ENCODE measurements around the gene PPM1N. TPM values are rescaled to one million over a fixed set of nuclear protein-coding genes. Genes with fewer than 3 reads are reported as not detected.

PPM1N gene
- total RNA-seq, 1 experiment from 2014 or later: 1.2 TPM

DNA sequence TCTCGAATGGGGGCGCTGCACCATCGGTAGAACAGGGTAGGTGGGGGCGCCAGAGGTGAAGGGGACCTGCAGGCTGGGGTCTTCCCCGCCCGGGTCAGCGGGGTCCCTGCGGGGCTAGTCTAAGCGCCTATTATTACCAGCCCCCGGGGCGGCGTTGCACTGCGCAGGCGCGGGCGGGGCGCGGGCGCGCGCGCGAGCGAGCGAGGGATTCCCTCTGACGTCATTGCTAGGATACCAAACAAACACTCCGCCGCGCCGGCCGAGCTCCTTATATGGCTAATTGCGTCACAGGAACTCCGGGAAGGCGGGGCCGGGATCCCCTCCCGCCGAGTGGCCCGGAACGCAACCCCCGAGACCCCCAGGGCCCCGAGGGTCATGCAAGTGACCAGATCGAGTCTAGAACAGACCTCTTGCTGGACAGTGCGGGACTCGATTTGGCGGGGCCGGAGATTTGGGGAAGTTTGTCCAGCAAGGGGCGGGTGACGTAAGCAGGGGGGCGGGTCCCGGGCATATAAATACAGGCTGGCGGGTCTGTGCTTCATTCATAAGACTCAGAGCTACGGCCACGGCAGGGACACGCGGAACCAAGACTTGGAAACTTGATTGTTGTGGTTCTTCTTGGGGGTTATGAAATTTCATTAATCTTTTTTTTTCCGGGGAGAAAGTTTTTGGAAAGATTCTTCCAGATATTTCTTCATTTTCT, 30.6 kb upstream of the PPM1N start, which contains the start of gene FOSB:
TSS of gene FOSB (plus strand) at position 541 of the 703 bp plus-strand sequence. CDS start 591 bp downstream, outside the sequence.
- H3K4me3 Mint-ChIP-seq (ENCODE audit: unreplicated experiment): peak within 1 kb of the TSS; percentile 92
- peak within 1 kb of the TSS; percentile 98 for H3K27ac Mint-ChIP-seq (ENCODE audit: unreplicated experiment)
- H3K36me3 Mint-ChIP-seq (ENCODE audit: insufficient read depth, unreplicated experiment): peaks cover 36% of the 10 kb centered on the region
- H3K4me1 Mint-ChIP-seq (ENCODE audit: low read depth, unreplicated experiment): peaks cover 2% of the 10 kb centered on the region
- Histone ChIP-seq H3K27me3 (replicated peaks; ENCODE audit: control insufficient read depth, insufficient read depth, low read length) (no peaks in the 10 kb centered on the region), H3K4me3 (ENCODE audit: low read depth, low read length) (peak within 1 kb of the TSS; percentile 74), H3K4me1 (peaks cover 9% of the 10 kb centered on the region; the same call in 1 of the 2 replicates), H3K9me3 (no peaks in the 10 kb centered on the region), H3K36me3 (ENCODE audit: control insufficient read depth, insufficient read depth, low read length) (no peaks in the 10 kb centered on the region)
- DNase-seq: peak; percentile 96 to 97
- intact Hi-C loops (cut with micrococcal nuclease; ENCODE audit: unreplicated experiment): no loop called here
- H3K9me3 Mint-ChIP-seq (ENCODE audit: unreplicated experiment): no peaks in the 10 kb centered on the region
- ChIA-PET POLR2A (interaction anchor here (0.5 to 4.4 kb wide), 17 partner anchors 9 to 1789 kb away, joined by 3 to 38 read pairs (median 5); partner anchors contain the start of genes CCDC9, FBXO46, QPCTL and SIX5), CTCF (interaction anchor here (0.6 to 6.3 kb wide), 8 partner anchors 8 to 77 kb away, joined by 3 to 116 read pairs (median 14); no protein-coding TSS in a partner anchor)
- no TSS peak for BruUV-seq (replicated peaks)
- TF ChIP-seq, protein P1, sequence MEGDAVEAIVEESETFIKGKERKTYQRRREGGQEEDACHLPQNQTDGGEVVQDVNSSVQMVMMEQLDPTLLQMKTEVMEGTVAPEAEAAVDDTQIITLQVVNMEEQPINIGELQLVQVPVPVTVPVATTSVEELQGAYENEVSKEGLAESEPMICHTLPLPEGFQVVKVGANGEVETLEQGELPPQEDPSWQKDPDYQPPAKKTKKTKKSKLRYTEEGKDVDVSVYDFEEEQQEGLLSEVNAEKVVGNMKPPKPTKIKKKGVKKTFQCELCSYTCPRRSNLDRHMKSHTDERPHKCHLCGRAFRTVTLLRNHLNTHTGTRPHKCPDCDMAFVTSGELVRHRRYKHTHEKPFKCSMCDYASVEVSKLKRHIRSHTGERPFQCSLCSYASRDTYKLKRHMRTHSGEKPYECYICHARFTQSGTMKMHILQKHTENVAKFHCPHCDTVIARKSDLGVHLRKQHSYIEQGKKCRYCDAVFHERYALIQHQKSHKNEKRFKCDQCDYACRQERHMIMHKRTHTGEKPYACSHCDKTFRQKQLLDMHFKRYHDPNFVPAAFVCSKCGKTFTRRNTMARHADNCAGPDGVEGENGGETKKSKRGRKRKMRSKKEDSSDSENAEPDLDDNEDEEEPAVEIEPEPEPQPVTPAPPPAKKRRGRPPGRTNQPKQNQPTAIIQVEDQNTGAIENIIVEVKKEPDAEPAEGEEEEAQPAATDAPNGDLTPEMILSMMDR (IDR thresholded peaks at IDR 0.05; ENCODE audit: insufficient read depth in 1 of 2, low read depth in 1 of 2, low read length in 1 of 2, severe bottlenecking in 1 of 2, unreplicated experiment in 1 of 2): no peak
- H3K27me3 Mint-ChIP-seq (ENCODE audit: insufficient read depth, unreplicated experiment): no peaks in the 10 kb centered on the region

DNA sequence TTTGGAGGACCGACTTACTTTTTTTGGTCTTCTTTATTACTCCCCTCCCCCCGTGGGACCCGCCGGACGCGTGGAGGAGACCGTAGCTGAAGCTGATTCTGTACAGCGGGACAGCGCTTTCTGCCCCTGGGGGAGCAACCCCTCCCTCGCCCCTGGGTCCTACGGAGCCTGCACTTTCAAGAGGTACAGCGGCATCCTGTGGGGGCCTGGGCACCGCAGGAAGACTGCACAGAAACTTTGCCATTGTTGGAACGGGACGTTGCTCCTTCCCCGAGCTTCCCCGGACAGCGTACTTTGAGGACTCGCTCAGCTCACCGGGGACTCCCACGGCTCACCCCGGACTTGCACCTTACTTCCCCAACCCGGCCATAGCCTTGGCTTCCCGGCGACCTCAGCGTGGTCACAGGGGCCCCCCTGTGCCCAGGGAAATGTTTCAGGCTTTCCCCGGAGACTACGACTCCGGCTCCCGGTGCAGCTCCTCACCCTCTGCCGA, 30.0 kb upstream of the PPM1N start:
- Histone ChIP-seq H3K36me3 (ENCODE audit: control insufficient read depth, insufficient read depth, low read length) (no peaks in the 10 kb centered on the region), H3K9me3 (no peaks in the 10 kb centered on the region), H3K4me3 (ENCODE audit: low read depth, low read length) (peak overlapping the region; percentile 74), H3K27me3 (replicated peaks; ENCODE audit: control insufficient read depth, insufficient read depth, low read length) (no peaks in the 10 kb centered on the region), H3K4me1 (peaks cover 9% of the 10 kb centered on the region; the same call in 1 of the 2 replicates)
- H3K4me1 Mint-ChIP-seq (ENCODE audit: low read depth, unreplicated experiment): peaks cover 6% of the 10 kb centered on the region
- ChIA-PET CTCF (interaction anchor here (0.8 to 6.3 kb wide), 6 partner anchors 7 to 28 kb away, joined by 4 to 116 read pairs (median 22); no protein-coding TSS in a partner anchor), POLR2A (interaction anchor here (0.5 to 4.4 kb wide), 14 partner anchors 10 to 1788 kb away, joined by 3 to 38 read pairs (median 5); partner anchors contain the start of genes CCDC9, FBXO46, QPCTL and SIX5)
- BruUV-seq (replicated peaks): TSS peak; percentile 83
- DNase-seq: peak in 1 of 2 experiments; percentile 59
- H3K27ac Mint-ChIP-seq (ENCODE audit: unreplicated experiment): peak overlapping the region; percentile 98
- H3K4me3 Mint-ChIP-seq (ENCODE audit: unreplicated experiment): peak overlapping the region; percentile 92
- TF ChIP-seq, protein P1 (IDR thresholded peaks at IDR 0.05; ENCODE audit: insufficient read depth in 1 of 2, low read depth in 1 of 2, low read length in 1 of 2, severe bottlenecking in 1 of 2, unreplicated experiment in 1 of 2): peak in 1 of 2 experiments; percentile 10
- H3K27me3 Mint-ChIP-seq (ENCODE audit: insufficient read depth, unreplicated experiment): no peaks in the 10 kb centered on the region
- intact Hi-C loops (cut with micrococcal nuclease; ENCODE audit: unreplicated experiment): no loop called here
- no peaks in the 10 kb centered on the region for H3K9me3 Mint-ChIP-seq (ENCODE audit: unreplicated experiment)
- H3K36me3 Mint-ChIP-seq (ENCODE audit: insufficient read depth, unreplicated experiment): peaks cover 41% of the 10 kb centered on the region

DNA sequence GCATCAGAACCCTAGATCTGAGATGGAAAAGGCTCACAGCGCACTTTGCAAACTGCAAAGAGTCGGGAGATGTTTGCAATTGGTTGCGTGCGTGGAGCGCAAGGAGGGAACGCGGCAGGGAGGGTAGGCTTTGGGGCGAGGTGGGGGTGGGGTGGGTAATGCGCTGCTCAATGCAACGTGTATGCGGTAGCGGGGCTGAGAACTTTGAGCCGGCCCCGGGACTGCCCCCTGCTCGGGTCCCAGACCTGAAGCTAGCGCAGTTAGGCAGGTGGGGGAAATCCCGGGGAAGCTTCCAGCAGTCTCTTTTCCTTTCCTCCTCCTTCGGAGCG, 29.5 kb upstream of the PPM1N start:
- peak overlapping the region; percentile 92 for H3K4me3 Mint-ChIP-seq (ENCODE audit: unreplicated experiment)
- TF ChIP-seq, protein P1 (IDR thresholded peaks at IDR 0.05; ENCODE audit: insufficient read depth in 1 of 2, low read depth in 1 of 2, low read length in 1 of 2, severe bottlenecking in 1 of 2, unreplicated experiment in 1 of 2): no peak
- H3K4me3 ChIP-seq (ENCODE audit: low read depth, low read length): peak overlapping the region; percentile 74

More for the DNA sequence above, 29.5 kb upstream of the PPM1N start:
- intact Hi-C loops (cut with micrococcal nuclease; ENCODE audit: unreplicated experiment): loop anchor here (1.0 kb wide), 5 partner anchors 10 to 29 kb away; no protein-coding TSS in a partner anchor
- Histone ChIP-seq H3K9me3 (no peaks in the 10 kb centered on the region), H3K4me1 (peaks cover 9% of the 10 kb centered on the region; the same call in 1 of the 2 replicates), H3K36me3 (ENCODE audit: control insufficient read depth, insufficient read depth, low read length) (no peaks in the 10 kb centered on the region), H3K27me3 (replicated peaks; ENCODE audit: control insufficient read depth, insufficient read depth, low read length) (no peaks in the 10 kb centered on the region)
- peak overlapping the region; percentile 98 for H3K27ac Mint-ChIP-seq (ENCODE audit: unreplicated experiment)
- BruUV-seq (replicated peaks): TSS peak; percentile 42
- ChIA-PET CTCF (interaction anchor here (1.0 to 6.3 kb wide), 6 partner anchors 9 to 173 kb away, joined by 3 to 116 read pairs (median 9); partner anchors contain the start of gene PPP1R13L), POLR2A (interaction anchor here (0.5 to 4.4 kb wide), 12 partner anchors 10 to 302 kb away, joined by 3 to 38 read pairs (median 6); no protein-coding TSS in a partner anchor)
- no peaks in the 10 kb centered on the region for H3K27me3 Mint-ChIP-seq (ENCODE audit: insufficient read depth, unreplicated experiment)
- H3K9me3 Mint-ChIP-seq (ENCODE audit: unreplicated experiment): no peaks in the 10 kb centered on the region
- peaks cover 43% of the 10 kb centered on the region for H3K36me3 Mint-ChIP-seq (ENCODE audit: insufficient read depth, unreplicated experiment)
- H3K4me1 Mint-ChIP-seq (ENCODE audit: low read depth, unreplicated experiment): peaks cover 6% of the 10 kb centered on the region
- no peak for DNase-seq
